ENCODE data around the gene TTLL7. TPM values are rescaled to one million over a fixed set of nuclear protein-coding genes. Genes with fewer than 3 reads are reported as not detected.

TTLL7 gene
- total and polyA plus RNA-seq, 7 donors: 0.92 to 34.9 (median 15.5) TPM

- TF ChIP-seq POLR2A (IDR thresholded peaks at IDR 0.05) (no peak), POLR2AphosphoS5 (IDR thresholded peaks at IDR 0.05) (no peak), EP300 (IDR thresholded peaks at IDR 0.05) (no peak), CTCF (IDR thresholded peaks at IDR 0.05) (no peak)
- DNase-seq: no peak
- 74 to 77% methylated on average over 1 of the region's 1 CpG for WGBS, 2 donors
- H3K9me3 ChIP-seq: no peaks in the 10 kb centered on the region
- no peak overlapping the region for H3K4me3 ChIP-seq
- no peak overlapping the region for H3K27ac ChIP-seq
- intact Hi-C loops (cut with DNase I): no loop called here
- no peaks in the 10 kb centered on the region for H3K27me3 ChIP-seq
- peaks cover 0 to 5% (median 0%) of the 10 kb centered on the region in 4 donors for H3K36me3 ChIP-seq
- H3K4me1 ChIP-seq: peaks cover 0 to 12% (median 0%) of the 10 kb centered on the region in 4 donors
Measured at GRCh38 chr1:83927701-83928100, 71.2 kb downstream of the TTLL7 start.

GRCh38 chr1:83927061-83927460 is 71.9 kb downstream of the TTLL7 start:
- H3K4me3 ChIP-seq: no peak overlapping the region
- H3K9me3 ChIP-seq: no peaks in the 10 kb centered on the region
- H3K4me1 ChIP-seq: peaks cover 0 to 12% (median 0%) of the 10 kb centered on the region in 4 donors
- H3K27me3 ChIP-seq: no peaks in the 10 kb centered on the region
- H3K27ac ChIP-seq: no peak overlapping the region
- TF ChIP-seq EP300 (IDR thresholded peaks at IDR 0.05) (no peak), CTCF (IDR thresholded peaks at IDR 0.05) (no peak), POLR2AphosphoS5 (IDR thresholded peaks at IDR 0.05) (no peak), POLR2A (IDR thresholded peaks at IDR 0.05) (no peak)
- peaks cover 0 to 5% (median 0%) of the 10 kb centered on the region in 4 donors for H3K36me3 ChIP-seq
- intact Hi-C loops (cut with DNase I): no loop called here
- DNase-seq: no peak

- Histone ChIP-seq H3K9me3 (no peaks in the 10 kb centered on the region), H3K4me3 (no peak overlapping the region), H3K27me3 (no peaks in the 10 kb centered on the region), H3K4me1 (peaks cover 0 to 12% (median 0%) of the 10 kb centered on the region in 4 donors), H3K27ac (no peak overlapping the region), H3K36me3 (peaks cover 0 to 23% (median 4%) of the 10 kb centered on the region in 4 donors)
- TF ChIP-seq POLR2AphosphoS5 (IDR thresholded peaks at IDR 0.05) (no peak), POLR2A (IDR thresholded peaks at IDR 0.05) (no peak)
- intact Hi-C loops (cut with DNase I): no loop called here
- no peak for DNase-seq
- 75 to 83% methylated on average over 2 of the region's 2 CpGs for WGBS, 2 donors
Measured at GRCh38 chr1:83923553-83923952, 75.4 kb downstream of the TTLL7 start.

GRCh38 chr1:83922431-83922830 is 76.5 kb downstream of the TTLL7 start:
- Histone ChIP-seq H3K9me3 (no peaks in the 10 kb centered on the region), H3K27me3 (no peaks in the 10 kb centered on the region), H3K27ac (no peak overlapping the region), H3K4me1 (peaks cover 0 to 4% (median 0%) of the 10 kb centered on the region in 4 donors), H3K4me3 (no peak overlapping the region), H3K36me3 (peaks cover 0 to 23% (median 4%) of the 10 kb centered on the region in 4 donors)
- intact Hi-C loops (cut with DNase I): no loop called here
- no peak for DNase-seq
- WGBS, 2 donors: 66 to 93% methylated on average over 1 of the region's 1 CpG
- TF ChIP-seq CTCF (IDR thresholded peaks at IDR 0.05): no peak
- TF ChIP-seq POLR2A (IDR thresholded peaks at IDR 0.05): no peak
- TF ChIP-seq EP300 (IDR thresholded peaks at IDR 0.05): no peak
- no peak for TF ChIP-seq POLR2AphosphoS5 (IDR thresholded peaks at IDR 0.05)

GRCh38 chr1:83920320-83920719 is 78.6 kb downstream of the TTLL7 start:
- Histone ChIP-seq H3K4me3 (no peak overlapping the region), H3K4me1 (no peaks in the 10 kb centered on the region), H3K36me3 (peaks cover 0 to 27% (median 4%) of the 10 kb centered on the region in 4 donors), H3K9me3 (no peaks in the 10 kb centered on the region), H3K27ac (no peak overlapping the region), H3K27me3 (no peaks in the 10 kb centered on the region)
- WGBS, 2 donors: 84 to 89% methylated on average over 1 of the region's 1 CpG
- DNase-seq: no peak
- intact Hi-C loops (cut with DNase I): no loop called here
- TF ChIP-seq CTCF (IDR thresholded peaks at IDR 0.05) (no peak), EP300 (IDR thresholded peaks at IDR 0.05) (no peak), POLR2A (IDR thresholded peaks at IDR 0.05) (no peak), POLR2AphosphoS5 (IDR thresholded peaks at IDR 0.05) (no peak)

Measured in sigmoid colon (tissue), 7 donors.